GM12801 (cell line): Measurements from ENCODE around the gene EPB41L2.

ENCODE experiments used
- TF ChIP-seq, protein P1 (sequence below): IDR thresholded peaks from one replicate; pipeline ENCODE4 v1.5.1; 2011; ENCODE audit warnings: control low read depth; ENCODE audit not compliant: insufficient read length; ENCODE audit errors: extremely low read depth

EPB41L2 gene

DNA sequence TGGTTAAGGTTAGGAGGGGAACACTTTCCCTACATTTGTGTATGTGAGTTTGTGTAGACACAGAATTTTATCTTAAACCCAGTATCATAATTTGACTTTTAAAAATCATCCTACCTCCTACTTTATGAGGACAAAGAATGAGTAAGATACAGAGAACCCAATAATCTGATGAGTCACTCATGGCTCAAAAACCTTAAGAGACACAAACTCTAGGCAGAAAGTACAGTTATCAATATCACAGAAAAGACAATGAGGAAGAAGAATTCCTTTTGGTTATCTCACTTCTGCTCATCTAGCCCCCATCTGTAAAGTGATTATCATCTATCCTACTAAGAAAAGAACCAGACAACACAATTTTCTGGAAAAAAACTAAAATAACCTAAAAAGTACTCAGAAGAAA lies 87.7 kb downstream of the EPB41L2 start:
- TF ChIP-seq, protein P1, sequence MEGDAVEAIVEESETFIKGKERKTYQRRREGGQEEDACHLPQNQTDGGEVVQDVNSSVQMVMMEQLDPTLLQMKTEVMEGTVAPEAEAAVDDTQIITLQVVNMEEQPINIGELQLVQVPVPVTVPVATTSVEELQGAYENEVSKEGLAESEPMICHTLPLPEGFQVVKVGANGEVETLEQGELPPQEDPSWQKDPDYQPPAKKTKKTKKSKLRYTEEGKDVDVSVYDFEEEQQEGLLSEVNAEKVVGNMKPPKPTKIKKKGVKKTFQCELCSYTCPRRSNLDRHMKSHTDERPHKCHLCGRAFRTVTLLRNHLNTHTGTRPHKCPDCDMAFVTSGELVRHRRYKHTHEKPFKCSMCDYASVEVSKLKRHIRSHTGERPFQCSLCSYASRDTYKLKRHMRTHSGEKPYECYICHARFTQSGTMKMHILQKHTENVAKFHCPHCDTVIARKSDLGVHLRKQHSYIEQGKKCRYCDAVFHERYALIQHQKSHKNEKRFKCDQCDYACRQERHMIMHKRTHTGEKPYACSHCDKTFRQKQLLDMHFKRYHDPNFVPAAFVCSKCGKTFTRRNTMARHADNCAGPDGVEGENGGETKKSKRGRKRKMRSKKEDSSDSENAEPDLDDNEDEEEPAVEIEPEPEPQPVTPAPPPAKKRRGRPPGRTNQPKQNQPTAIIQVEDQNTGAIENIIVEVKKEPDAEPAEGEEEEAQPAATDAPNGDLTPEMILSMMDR = no peak

DNA sequence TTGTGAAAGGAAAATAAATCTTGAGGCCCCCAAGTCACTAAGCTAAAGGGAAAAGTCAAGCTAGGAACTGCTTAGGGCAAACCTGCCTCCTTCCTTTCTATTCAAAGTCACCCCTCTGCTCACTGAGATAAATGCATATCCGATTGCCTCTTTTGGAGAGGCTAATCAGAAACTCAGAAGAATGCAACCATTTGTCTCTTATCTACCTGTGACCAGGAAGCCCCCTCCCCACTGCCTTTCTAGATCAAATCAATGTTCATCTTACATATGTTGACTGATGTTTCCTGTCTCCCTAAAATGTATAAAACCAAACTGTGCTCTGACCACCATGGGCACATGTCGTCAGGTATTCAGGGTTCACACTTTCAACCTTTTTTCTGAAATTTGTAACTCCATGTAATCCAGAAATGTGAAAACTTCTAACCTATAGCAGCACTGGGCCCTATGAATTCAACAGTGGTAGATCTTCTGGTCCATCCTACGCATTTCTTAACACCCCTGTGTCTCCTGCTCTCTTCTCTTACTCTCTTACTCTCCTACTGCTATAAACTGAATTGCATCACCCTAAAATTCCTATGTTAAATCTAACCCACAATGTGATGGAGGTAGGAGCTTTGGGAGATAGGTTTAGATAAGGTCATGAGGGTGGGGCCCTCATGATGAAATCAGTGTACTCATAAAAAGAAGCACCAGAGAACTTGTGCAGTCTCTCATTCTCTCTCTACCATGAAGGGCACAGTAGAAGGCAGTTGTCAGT lies 89.3 kb downstream of the EPB41L2 start:
- TF ChIP-seq, protein P1 = no peak

DNA sequence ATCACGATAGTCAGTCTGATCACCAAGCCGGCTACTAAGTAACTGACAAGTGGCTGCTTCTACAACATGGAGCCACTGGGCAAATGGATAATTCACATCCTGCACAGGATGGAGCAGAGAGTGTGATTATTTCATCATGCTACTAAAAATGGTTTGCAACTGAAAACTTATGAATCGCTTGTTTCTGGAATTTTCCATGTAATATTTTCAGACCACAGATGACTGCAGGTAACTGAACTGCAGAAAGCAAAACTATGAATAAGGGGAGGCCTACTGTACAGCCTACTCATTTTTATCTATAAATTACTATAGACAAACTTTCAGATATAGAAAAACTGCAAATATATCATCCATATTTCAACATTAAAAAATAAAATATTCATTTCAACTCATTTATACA lies 91.5 kb downstream of the EPB41L2 start:
- TF ChIP-seq, protein P1 = no peak

DNA sequence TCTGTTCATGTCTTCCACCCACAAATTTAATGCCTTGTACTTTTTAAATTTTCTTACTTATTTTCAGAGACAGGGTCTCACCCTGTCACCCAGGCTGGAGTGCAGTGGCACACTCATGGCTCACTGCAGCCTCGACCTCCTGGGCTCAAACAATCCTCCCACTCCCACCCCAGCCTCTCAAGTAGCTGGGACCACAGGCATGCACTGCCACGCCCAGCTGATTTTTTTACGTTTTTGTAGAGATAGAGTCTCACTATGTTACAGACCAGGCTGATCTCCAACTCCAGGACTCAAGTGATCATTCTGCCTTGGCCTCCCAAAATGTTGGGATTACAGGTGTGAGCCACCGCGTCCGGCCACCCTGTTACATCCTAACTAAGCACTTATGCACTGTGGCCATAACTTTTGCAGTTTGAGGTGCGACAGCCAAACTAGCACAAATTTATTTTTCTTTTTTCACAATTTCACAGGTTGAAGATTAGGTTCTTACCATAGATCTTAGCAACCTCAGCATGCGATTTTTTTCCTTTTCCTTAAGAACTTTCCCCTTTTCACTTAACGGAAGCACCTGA lies 92.1 kb downstream of the EPB41L2 start:
- TF ChIP-seq, protein P1 = no peak

DNA sequence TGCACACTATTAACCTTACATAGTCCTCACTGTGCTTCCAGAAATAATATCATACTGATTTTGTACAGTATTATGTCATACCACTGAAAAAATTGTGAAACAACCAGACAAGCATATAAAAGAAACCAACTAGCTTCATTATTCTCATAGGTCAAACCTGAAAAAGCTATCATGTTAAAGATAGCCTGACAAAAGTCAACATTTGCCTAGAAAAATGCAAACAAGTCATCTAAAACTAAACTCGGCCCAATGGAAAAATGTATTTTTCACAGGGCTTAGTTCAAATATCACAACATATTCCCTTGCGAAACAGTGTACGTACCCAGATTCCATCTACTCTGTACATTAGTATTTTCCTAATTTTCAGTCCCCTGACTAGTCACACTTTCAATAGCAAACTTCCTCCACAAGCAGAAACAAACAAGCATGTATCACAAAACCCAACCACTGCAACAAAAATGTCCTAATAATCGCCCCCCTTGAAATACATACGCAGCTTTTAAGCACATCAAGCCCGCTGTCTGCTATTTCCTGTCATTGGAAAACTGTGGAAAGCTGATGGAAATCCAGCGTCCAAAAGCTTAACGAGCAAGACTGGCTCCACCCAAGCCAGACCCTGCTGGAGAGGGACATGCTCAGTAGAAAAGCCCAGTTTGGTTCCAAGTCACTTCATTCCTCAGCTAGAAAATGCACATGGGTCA lies 93.1 kb downstream of the EPB41L2 start:
- TF ChIP-seq, protein P1 = no peak

DNA sequence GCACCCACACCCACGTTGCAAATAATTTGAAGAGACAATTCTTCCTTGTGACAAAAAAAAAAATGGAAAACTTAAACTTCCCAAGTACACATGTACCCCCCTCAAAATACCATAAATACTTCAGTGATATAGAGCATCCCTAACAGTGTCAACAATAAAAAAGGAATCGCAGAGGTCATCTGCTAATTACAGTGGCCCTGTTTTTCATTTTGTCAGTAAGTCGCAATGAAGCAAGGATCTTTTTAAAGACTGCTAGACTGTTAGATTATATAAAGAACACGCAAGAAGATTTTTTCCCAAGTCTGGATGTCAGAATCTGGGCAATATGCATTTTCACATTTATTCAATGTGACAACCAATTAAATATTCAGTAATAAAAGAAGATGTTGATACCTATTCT lies 93.9 kb downstream of the EPB41L2 start:
- TF ChIP-seq, protein P1 = no peak

DNA sequence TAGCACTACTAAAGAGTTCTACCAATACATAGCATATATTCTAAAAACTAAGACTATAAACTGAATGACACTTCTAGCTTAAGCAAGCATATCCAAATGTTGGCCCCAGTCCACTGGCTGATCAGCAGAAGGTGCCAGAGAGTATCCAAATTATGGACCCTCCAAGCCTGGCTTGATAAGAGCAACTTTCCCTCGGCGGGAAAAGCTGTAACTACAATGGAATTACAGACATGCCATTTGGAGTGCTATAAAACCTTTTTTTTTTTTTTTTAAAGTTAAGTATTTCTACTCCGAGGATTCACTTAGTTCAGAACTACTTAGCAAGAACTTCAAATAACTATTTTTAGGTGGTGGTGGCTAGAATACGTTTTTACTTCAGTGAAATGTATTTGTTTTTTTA lies 94.6 kb downstream of the EPB41L2 start:
- TF ChIP-seq, protein P1 = no peak
